K562 (cell line): ENCODE measurements around the gene MYCBPAP. TPM values are rescaled to one million over a fixed set of nuclear protein-coding genes. Genes with fewer than 3 reads are reported as not detected.

Source experiments
- ATAC-seq: fragments of 200-7000 bp; cut with Tn5 transposase; 3 replicates; pipeline ENCODE4 v1.9.1; 2020; ENCODE audit warnings: moderate library complexity
- BruUV-seq: library from RNA; stranded (reverse); fragments of 400-500 nt; replicated peaks from 2 replicates; lab custom pipeline; 2021; lab: Mats Ljungman, UMichigan
- CTCF ChIA-PET: fragments of 300-600 bp; formaldehyde crosslinking; extraction: SDS; loops from one replicate; lab custom pipeline; 2021; ENCODE audit warnings: low intra/inter-chr PET ratio; lab: Yijun Ruan, JAX
- POLR2A ChIA-PET: fragments of 300-600, 350-650 bp; sonication (Branson Sonifier 250); formaldehyde crosslinking; extraction: SDS; loops from one replicate; lab custom pipeline; 2021; ENCODE audit warnings: antibody characterized with exemption, inconsistent platforms; lab: Yijun Ruan, JAX
- DNase-seq, 4 experiments: peaks; one replicate each; pipeline versions ENCODE4 v3.0.0 to v3.0.0-alpha.2; 2011 to 2018; ENCODE audit warnings: low spot score in 3 of 4, mixed read lengths in 3 of 4; ENCODE audit errors: extremely low read depth in 1 of 4
- FAIRE-seq: peaks from 2 replicates; lab custom pipeline; 2011; peaks lifted over from hg19 to GRCh38; lab: Jason Lieb, UNC
- H2AFZ ChIP-seq: 2 replicates; pipeline ENCODE4 v1.6.0; 2011; ENCODE audit warnings: low read depth, low read length, control low read depth, inconsistent platforms
- H3K27ac ChIP-seq: fragments of 200-600 bp; 3 replicates; pipeline ENCODE4 v1.8.0; 2011; ENCODE audit warnings: low read depth, mild to moderate bottlenecking, control low read depth, inconsistent platforms, low read length, moderate library complexity, mixed read lengths; ENCODE audit errors: extremely low read depth
- H3K27me3 ChIP-seq, 2 experiments: fragments of 300-600 bp in 1 of 2; 2 replicates in 1 of 2; 3 replicates in 1 of 2; pipeline versions ENCODE4 v1.6.0 to v1.8.0; 2011; ENCODE audit warnings: inconsistent platforms in 2 of 2, low read length in 2 of 2, mild to moderate bottlenecking in 1 of 2, mixed read lengths in 1 of 2, moderate library complexity in 1 of 2; ENCODE audit not compliant: control insufficient read depth in 2 of 2, insufficient read depth in 2 of 2
- H3K36me3 ChIP-seq: fragments of 300-600 bp; 3 replicates; pipeline ENCODE4 v1.8.0; 2011; ENCODE audit warnings: mild to moderate bottlenecking, low read length, inconsistent platforms; ENCODE audit not compliant: control insufficient read depth, insufficient read depth
- H3K4me1 ChIP-seq, 2 experiments: fragments of 200-600 bp in 1 of 2; replicated peaks in 1 of 2; 2 replicates in 1 of 2; 3 replicates in 1 of 2; pipeline versions ENCODE4 v1.5.1 to v1.8.0; 2011; ENCODE audit warnings: inconsistent platforms in 2 of 2, low read length in 2 of 2, mild to moderate bottlenecking in 1 of 2, mixed read lengths in 1 of 2, moderate library complexity in 1 of 2; ENCODE audit not compliant: control insufficient read depth in 2 of 2, insufficient read depth in 2 of 2
- H3K4me2 ChIP-seq: 2 replicates; pipeline ENCODE4 v1.6.1; 2011; ENCODE audit warnings: low read length, control low read depth, inconsistent platforms, mixed read lengths; ENCODE audit not compliant: insufficient read depth
- H3K4me3 ChIP-seq: fragments of 200-600 bp; sonication (generic), shearing (Covaris generic); 2 replicates; pipeline ENCODE4 v1.5.1; 2016; ENCODE audit warnings: control low read depth, inconsistent platforms
- H3K79me2 ChIP-seq: fragments of 200-600 bp; 3 replicates; pipeline ENCODE4 v1.8.0; 2011; ENCODE audit warnings: low read length, inconsistent platforms; ENCODE audit not compliant: control insufficient read depth, insufficient read depth
- H3K9ac ChIP-seq, 2 experiments: 2 replicates each; pipeline versions ENCODE4 v1.6.0 to v1.6.1; 2011; ENCODE audit warnings: low read depth in 2 of 2, low read length in 2 of 2, control low read depth in 1 of 2, inconsistent platforms in 1 of 2, mild to moderate bottlenecking in 1 of 2, mixed read lengths in 1 of 2; ENCODE audit not compliant: insufficient read depth in 1 of 2
- H3K9me1 ChIP-seq: one replicate; pipeline ENCODE4 v1.6.0; 2011; ENCODE audit warnings: inconsistent platforms, mild to moderate bottlenecking, low read length, moderate library complexity; ENCODE audit not compliant: control insufficient read depth, insufficient read depth
- H3K9me3 ChIP-seq: replicated peaks from 2 replicates; pipeline ENCODE4 v1.5.1; 2011; ENCODE audit warnings: low read depth, low read length, inconsistent platforms; ENCODE audit not compliant: control insufficient read depth, insufficient read depth
- H4K20me1 ChIP-seq: replicated peaks from 2 replicates; pipeline ENCODE4 v1.6.1; 2011; ENCODE audit warnings: low read length, inconsistent platforms, mixed read lengths; ENCODE audit not compliant: control insufficient read depth, insufficient read depth
- BRD9 ChIP-seq: fragments of 450-650 bp; IDR thresholded peaks from 2 replicates; pipeline ENCODE4 v1.6.1; 2018; ENCODE audit warnings: low read depth; ENCODE audit not compliant: partially characterized antibody
- C11orf30 ChIP-seq: fragments of 450-650 bp; IDR thresholded peaks from 2 replicates; pipeline ENCODE4 v1.6.1; 2016; ENCODE audit warnings: low read depth, mild to moderate bottlenecking
- KLF16 ChIP-seq: IDR thresholded peaks from 2 replicates; pipeline ENCODE4 v1.6.1; 2016; ENCODE audit warnings: antibody characterized with exemption
- KLF6 ChIP-seq: fragments of 250-450 bp; sonication (Bioruptor Pico); IDR thresholded peaks from 2 replicates; pipeline ENCODE4 v1.4.0; 2020; ENCODE audit warnings: mild to moderate bottlenecking, moderate library complexity, borderline replicate concordance
- MBD2 ChIP-seq: sonication (generic); IDR thresholded peaks from 2 replicates; pipeline ENCODE4 v1.6.1; 2016; ENCODE audit warnings: low read depth, borderline replicate concordance
- POLR3G ChIP-seq: IDR thresholded peaks from 2 replicates; pipeline ENCODE4 v1.6.1; 2011; ENCODE audit not compliant: insufficient read length, insufficient replicate concordance; ENCODE audit errors: extremely low read depth
- ZNF197 ChIP-seq: fragments of 200-800 bp; sonication (Bioruptor generic); IDR thresholded peaks from 2 replicates; pipeline ENCODE4 v1.6.1; 2016; ENCODE audit warnings: low read depth, missing genetic modification characterization, missing compliant biosample characterization
- ZNF584 ChIP-seq: fragments of 200-800 bp; sonication (Bioruptor generic); IDR thresholded peaks from 2 replicates; pipeline ENCODE4 v1.6.1; 2016; ENCODE audit warnings: low read depth, mild to moderate bottlenecking, missing genetic modification characterization, missing compliant biosample characterization
- ZNF740 ChIP-seq, 3 experiments: fragments of 200-800 bp in 1 of 3; sonication (Bioruptor generic) in 1 of 3; sonication (generic) in 1 of 3; formaldehyde crosslinking in 1 of 3; IDR thresholded peaks; 2 replicates each; pipeline versions ENCODE4 v1.6.1 to v1.8.0; 2016 to 2022; ENCODE audit warnings: mild to moderate bottlenecking in 2 of 3, missing compliant biosample characterization in 2 of 3, missing genetic modification characterization in 2 of 3, missing genetic modification reagents in 1 of 3
- ZNF75A ChIP-seq: fragments of 450-650 bp; formaldehyde crosslinking; IDR thresholded peaks from 2 replicates; pipeline ENCODE4 v1.4.0; 2020; ENCODE audit warnings: mild to moderate bottlenecking
- WGBS: fragments of 100-300 bp; shearing (Covaris generic); methylation state at CpG from one replicate; pipeline ENCODE4 v1.1.6; 2016; ENCODE audit warnings: low coverage, mixed read lengths; ENCODE audit not compliant: insufficient coverage; ENCODE audit errors: missing lambda C conversion rate; 5-methylcytosine and 5-hydroxymethylcytosine counted together
- in situ Hi-C: fragments of 300-500 bp; cut with MboI; formaldehyde crosslinking; loops from 4 replicates; pipeline ENCODE4 v1.15.0; 2018; ENCODE audit warnings: inconsistent platforms, mixed read lengths
- intact Hi-C: fragments of 100-400 bp; cut with micrococcal nuclease; formaldehyde crosslinking; loops from 2 replicates; pipeline ENCODE4 v1.14.2; 2022
- polyA plus RNA-seq, 8 experiments: library from polyadenylated mRNA; depleted of rRNA in 4 of 8; stranded (reverse) in 5 of 8; unstranded in 3 of 8; fragments of >200 nt; fragmentation: Nextera tagmentation in 2 of 8; fragmentation: Illumina TruSeq in 1 of 8; extraction: Ambion mirVana in 2 of 8; extraction: Trizol in 1 of 8; gene quantifications; 2 replicates each; pipeline versions ENCODE4 v1.2.1 to v1.2.3, GENCODE V29; 2011 to 2014; ENCODE audit warnings: inconsistent platforms in 1 of 8, missing spikeins in 1 of 8
- total RNA-seq, 7 experiments: library from RNA; depleted of rRNA in 6 of 7; stranded (reverse); fragments of >200 nt in 6 of 7; fragmentation: Illumina TruSeq in 2 of 7; extraction: Trizol in 2 of 7; gene quantifications; 2 replicates each; pipeline versions ENCODE4 v1.2.1 to v1.2.3, GENCODE V29; 2011 to 2021; ENCODE audit warnings: low replicate concordance in 1 of 7

Gene MYCBPAP
- total and polyA plus RNA-seq, 9 of the 15 experiments (the other 6 are each of a cell fraction or from before 2014, with no cell fraction given), result not detected

- Histone ChIP-seq H4K20me1 (no peaks in the 10 kb centered on the region), H3K9ac (no peak overlapping the region), H3K27ac (no peak overlapping the region), H2AFZ (no peak overlapping the region), H3K9me3 (no peaks in the 10 kb centered on the region), H3K4me3 (no peak overlapping the region)
- TF ChIP-seq ZNF740 (CRISPR knock-in tag; IDR thresholded peaks at IDR 0.05), result no peak
- TF ChIP-seq ZNF740 (tag; IDR thresholded peaks at IDR 0.05), result no peak
- TF ChIP-seq BRD9, result no peak
- no peak for TF ChIP-seq KLF6
- TF ChIP-seq, all 486 proteins: peak for 0
- Histone ChIP-seq H3K36me3 (no peaks in the 10 kb centered on the region), H3K27me3 (peaks cover 8 to 52% of the 10 kb centered on the region in 2 experiments; a peak in 3 of 5 replicates), H3K79me2 (no peaks in the 10 kb centered on the region), H3K4me2 (no peak overlapping the region), H3K9me1 (no peaks in the 10 kb centered on the region), H3K4me1 (peaks cover 0 to 4% of the 10 kb centered on the region in 2 experiments; a peak in 1 of 5 replicates)
- BruUV-seq, result no TSS peak
- no peak for DNase-seq
- CTCF ChIA-PET, result no interaction called here
- 17% methylated on average over 2 of the region's 2 CpGs for WGBS
- no peak for FAIRE-seq
- POLR2A ChIA-PET, result no interaction called here
- no peak for ATAC-seq
- intact Hi-C loops, result no loop called here
- in situ Hi-C loops, result no loop called here
Observed at GRCh38 chr17:50523208-50523607, 15.0 kb downstream of the MYCBPAP start.

- H3K27ac ChIP-seq, result no peak overlapping the region
- no peak overlapping the region for H2AFZ ChIP-seq
- H3K4me2 ChIP-seq, result no peak overlapping the region
- 16% methylated on average over 18 of the region's 18 CpGs for WGBS
- peaks cover 17 to 51% of the 10 kb centered on the region in 2 experiments; a peak in 4 of 5 replicates for H3K27me3 ChIP-seq
- POLR2A ChIA-PET, result no interaction called here
- CTCF ChIA-PET, result no interaction called here
- TF ChIP-seq ZNF197 (CRISPR knock-in tag) (no peak), KLF16 (no peak), MBD2 (no peak), ZNF584 (no peak), ZNF75A (CRISPR knock-in tag) (no peak), C11orf30 (no peak), POLR3G (no peak)
- TF ChIP-seq, all 486 proteins: peak for 0
- DNase-seq (no peak), ATAC-seq (no peak), FAIRE-seq (no peak)
- Histone ChIP-seq H3K9me3 (no peaks in the 10 kb centered on the region), H3K9ac (peak overlapping the region in 1 of 2 experiments; percentile 18; a peak in 1 of 4 replicates), H3K36me3 (no peaks in the 10 kb centered on the region), H3K4me1 (peaks cover 0 to 4% of the 10 kb centered on the region in 2 experiments; a peak in 1 of 5 replicates), H4K20me1 (no peaks in the 10 kb centered on the region), H3K79me2 (no peaks in the 10 kb centered on the region), H3K4me3 (no peak overlapping the region), H3K9me1 (no peaks in the 10 kb centered on the region)
- intact Hi-C loops, result no loop called here
- in situ Hi-C loops, result no loop called here
- BruUV-seq, result no TSS peak
Observed at GRCh38 chr17:50524838-50525237, 16.6 kb downstream of the MYCBPAP start.
